OCI-LY3 (cell line): ENCODE measurements around the gene THAP6.

ENCODE experiments used
- EZH2phosphoT487 ChIP-seq: fragments of 200-600 bp; shearing (Covaris generic); IDR thresholded peaks from 2 replicates; pipeline ENCODE4 v1.6.1; 2018; ENCODE audit warnings: antibody characterized with exemption, mixed run types, low read depth
- TF ChIP-seq, protein P1 (sequence below): fragments of 200-600, 300-600 bp; sonication (generic); IDR thresholded peaks from 2 replicates; pipeline ENCODE4 v1.5.1; 2014; ENCODE audit warnings: antibody characterized with exemption, low read length, low read depth

DNA sequence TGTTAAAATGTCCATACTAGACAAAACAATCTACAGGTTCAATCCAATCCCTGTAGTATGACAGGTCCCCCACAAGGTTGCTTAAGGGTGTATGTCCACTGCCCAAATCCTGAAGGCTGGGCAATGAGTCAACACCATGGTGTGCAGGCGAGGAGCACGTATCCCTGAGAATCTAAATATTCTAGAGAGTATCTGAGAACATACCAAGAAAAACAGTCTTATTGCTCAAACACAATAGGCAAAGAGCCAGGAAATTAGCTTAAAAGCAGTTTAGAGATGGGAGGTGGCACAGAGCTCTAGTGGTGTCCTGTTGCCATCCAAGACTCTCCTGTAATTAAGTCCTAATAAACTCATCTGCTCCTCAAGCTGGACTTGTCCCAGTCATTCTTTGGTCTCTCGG is 37.1 kb upstream of the THAP6 start:
- TF ChIP-seq, protein P1, sequence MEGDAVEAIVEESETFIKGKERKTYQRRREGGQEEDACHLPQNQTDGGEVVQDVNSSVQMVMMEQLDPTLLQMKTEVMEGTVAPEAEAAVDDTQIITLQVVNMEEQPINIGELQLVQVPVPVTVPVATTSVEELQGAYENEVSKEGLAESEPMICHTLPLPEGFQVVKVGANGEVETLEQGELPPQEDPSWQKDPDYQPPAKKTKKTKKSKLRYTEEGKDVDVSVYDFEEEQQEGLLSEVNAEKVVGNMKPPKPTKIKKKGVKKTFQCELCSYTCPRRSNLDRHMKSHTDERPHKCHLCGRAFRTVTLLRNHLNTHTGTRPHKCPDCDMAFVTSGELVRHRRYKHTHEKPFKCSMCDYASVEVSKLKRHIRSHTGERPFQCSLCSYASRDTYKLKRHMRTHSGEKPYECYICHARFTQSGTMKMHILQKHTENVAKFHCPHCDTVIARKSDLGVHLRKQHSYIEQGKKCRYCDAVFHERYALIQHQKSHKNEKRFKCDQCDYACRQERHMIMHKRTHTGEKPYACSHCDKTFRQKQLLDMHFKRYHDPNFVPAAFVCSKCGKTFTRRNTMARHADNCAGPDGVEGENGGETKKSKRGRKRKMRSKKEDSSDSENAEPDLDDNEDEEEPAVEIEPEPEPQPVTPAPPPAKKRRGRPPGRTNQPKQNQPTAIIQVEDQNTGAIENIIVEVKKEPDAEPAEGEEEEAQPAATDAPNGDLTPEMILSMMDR, result no peak
- no peak for TF ChIP-seq EZH2phosphoT487
